Retinal pigment epithelial cell (primary cell): ENCODE data around the gene CIC.

Source experiments
- DNase-seq: peaks from one replicate; pipeline ENCODE4 v3.0.0-alpha.2; 2010; ENCODE audit warnings: low read depth
- H3K4me3 ChIP-seq: 2 replicates; pipeline ENCODE4 v1.5.1; 2011; ENCODE audit warnings: mild to moderate bottlenecking, low read length, control low read depth, moderate library complexity
- TF ChIP-seq, protein P1 (sequence below): conservative IDR thresholded peaks from 2 replicates; pipeline ENCODE4 v1.5.1; 2011; ENCODE audit warnings: low read depth, low read length, control low read depth, inconsistent platforms

The CIC gene

GRCh38 chr19:42267644-42268141, 1.4 kb upstream of the CIC start:
- TF ChIP-seq, protein P1, sequence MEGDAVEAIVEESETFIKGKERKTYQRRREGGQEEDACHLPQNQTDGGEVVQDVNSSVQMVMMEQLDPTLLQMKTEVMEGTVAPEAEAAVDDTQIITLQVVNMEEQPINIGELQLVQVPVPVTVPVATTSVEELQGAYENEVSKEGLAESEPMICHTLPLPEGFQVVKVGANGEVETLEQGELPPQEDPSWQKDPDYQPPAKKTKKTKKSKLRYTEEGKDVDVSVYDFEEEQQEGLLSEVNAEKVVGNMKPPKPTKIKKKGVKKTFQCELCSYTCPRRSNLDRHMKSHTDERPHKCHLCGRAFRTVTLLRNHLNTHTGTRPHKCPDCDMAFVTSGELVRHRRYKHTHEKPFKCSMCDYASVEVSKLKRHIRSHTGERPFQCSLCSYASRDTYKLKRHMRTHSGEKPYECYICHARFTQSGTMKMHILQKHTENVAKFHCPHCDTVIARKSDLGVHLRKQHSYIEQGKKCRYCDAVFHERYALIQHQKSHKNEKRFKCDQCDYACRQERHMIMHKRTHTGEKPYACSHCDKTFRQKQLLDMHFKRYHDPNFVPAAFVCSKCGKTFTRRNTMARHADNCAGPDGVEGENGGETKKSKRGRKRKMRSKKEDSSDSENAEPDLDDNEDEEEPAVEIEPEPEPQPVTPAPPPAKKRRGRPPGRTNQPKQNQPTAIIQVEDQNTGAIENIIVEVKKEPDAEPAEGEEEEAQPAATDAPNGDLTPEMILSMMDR: no peak

DNA sequence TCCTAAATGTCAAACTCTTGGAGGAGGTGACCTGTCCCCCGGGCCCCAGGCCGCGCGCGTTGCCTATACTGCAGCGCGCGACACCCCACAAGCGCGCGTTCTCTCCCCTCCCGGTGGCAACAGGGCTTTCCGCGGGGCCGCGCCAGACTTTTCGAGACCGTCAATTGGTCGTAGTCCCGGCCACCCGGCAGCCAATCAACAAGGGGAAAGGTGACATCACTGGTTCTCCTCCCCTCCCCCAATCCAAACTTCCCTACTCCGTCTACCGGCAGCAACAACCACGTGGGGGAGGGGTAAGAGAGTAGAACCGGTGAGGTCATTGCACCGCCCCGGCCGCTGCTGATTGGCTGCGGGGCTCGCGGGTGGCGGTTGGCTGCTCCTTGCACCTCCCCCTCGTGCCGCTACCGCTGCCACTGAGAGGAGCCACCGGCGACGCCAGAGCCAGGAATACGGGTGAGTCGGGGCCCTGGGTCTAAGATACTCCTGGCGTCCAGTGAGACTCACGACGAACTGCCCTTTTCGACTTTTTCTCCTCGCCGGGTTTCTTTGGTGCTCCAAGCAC, 829 bp upstream of the CIC start:
- TF ChIP-seq, protein P1: no peak
- peak; percentile 98 for DNase-seq
- peak overlapping the region; percentile 69 for H3K4me3 ChIP-seq

More at GRCh38 chr19:42267644-42268141, 1.4 kb upstream of the CIC start:
- no peak for DNase-seq
- peak overlapping the region; percentile 69 for H3K4me3 ChIP-seq

- peak overlapping the region; percentile 77 for H3K4me3 ChIP-seq
- TF ChIP-seq, protein P1: no peak
These were observed 660 bp downstream of the CIC start for GRCh38 chr19:42269478-42270345.

GRCh38 chr19:42270346-42271044, 1.4 kb downstream of the CIC start:
- TF ChIP-seq, protein P1: no peak
- peak overlapping the region; percentile 77 for H3K4me3 ChIP-seq
- DNase-seq: peak; percentile 90

More at GRCh38 chr19:42269478-42270345, 660 bp downstream of the CIC start:
- no peak for DNase-seq

DNA sequence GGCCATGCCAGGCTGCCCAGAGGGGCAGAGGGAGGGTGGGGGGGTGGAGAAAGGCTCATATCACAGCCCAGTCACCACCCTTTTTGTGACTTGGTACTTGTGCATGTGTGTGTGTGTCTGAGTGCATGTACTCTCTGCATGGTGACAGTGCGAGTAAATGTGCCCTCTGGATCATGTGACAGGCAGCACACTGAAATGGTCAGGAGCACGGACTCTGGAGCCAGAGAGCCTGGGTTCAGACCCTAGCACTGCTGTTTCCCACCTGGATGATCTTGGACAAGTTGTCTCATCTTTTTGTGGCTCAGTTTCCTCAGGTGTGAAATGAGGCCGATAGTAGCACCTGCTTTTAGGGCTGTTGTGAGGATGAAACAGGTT, 2.0 kb downstream of the CIC start:
- TF ChIP-seq, protein P1: no peak
- no peak for DNase-seq
- H3K4me3 ChIP-seq: peak overlapping the region; percentile 77

GRCh38 chr19:42271861-42272534, 2.9 kb downstream of the CIC start:
- H3K4me3 ChIP-seq: no peak overlapping the region
- TF ChIP-seq, protein P1: no peak
- no peak for DNase-seq
